Stimulated activated CD4-positive, alpha-beta T cell treated with anti-CD3 and anti-CD28 coated beads, Interleukin-12 subunit alpha, Interleukin-12 subunit beta, amount 100 ng/mL, for 48 hours (primary cell): ENCODE measurements around the gene PTPRJ.

Source experiments
- DNase-seq, 3 donors: peaks; one replicate each; pipeline ENCODE4 v3.0.0-alpha.2; 2020; ENCODE audit warnings: low read depth in 2 of 3, low spot score in 1 of 3

The PTPRJ gene

GRCh38 chr11:47967577-47968525, 12.5 kb upstream of the PTPRJ start:
- DNase-seq: no peak

GRCh38 chr11:47969401-47969800, 11.0 kb upstream of the PTPRJ start:
- DNase-seq: no peak

- DNase-seq: no peak
Measured at GRCh38 chr11:47971501-47971900, 8.9 kb upstream of the PTPRJ start.

DNA sequence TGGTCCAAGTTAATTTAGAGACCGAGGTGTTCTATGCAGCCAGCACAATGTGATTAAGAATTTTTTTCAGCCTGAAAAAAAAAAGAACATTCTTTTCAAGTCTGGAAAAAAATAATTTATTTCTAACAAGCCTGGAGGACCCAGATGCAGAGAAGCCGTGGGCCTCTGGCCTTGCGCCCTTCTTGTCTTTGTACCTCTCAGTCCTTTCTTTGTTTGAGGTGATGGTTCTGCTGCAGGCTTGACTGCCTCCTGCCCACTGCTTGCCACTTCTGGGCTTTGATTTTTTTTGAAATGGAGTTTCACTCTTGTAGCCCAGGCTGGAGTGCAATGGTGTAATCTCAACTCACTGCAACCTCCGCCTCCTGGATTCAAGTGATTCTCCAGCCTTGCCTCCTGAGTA, 7.2 kb upstream of the PTPRJ start:
- no peak for DNase-seq

DNA sequence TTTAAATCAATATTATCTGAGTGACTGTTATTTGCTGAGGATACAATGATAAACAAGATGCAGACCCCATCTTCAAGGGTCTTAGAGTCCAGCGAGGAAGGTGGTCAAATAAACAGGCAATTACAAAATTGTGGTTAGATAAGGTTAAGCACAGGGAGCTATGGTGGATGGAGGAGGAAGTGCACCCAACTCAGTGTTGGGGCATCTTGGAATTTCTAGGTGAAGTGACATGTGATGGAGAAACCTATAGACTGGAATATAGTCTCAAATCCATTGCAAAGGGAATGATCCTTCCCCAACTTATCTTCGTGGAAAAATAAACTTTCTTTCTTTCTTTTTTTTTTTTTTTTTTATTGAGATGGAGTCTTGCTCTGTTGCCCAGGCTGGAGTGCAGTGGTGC, 3.4 kb upstream of the PTPRJ start:
- no peak for DNase-seq

- DNase-seq: no peak
Measured at GRCh38 chr11:47977623-47978022, 2.7 kb upstream of the PTPRJ start.

GRCh38 chr11:47979378-47980087, 826 bp upstream of the PTPRJ start:
- DNase-seq: no peak

GRCh38 chr11:47980907-47981621, 705 bp downstream of the PTPRJ start:
- peak in 1 of 3 donors; percentile 24 for DNase-seq

GRCh38 chr11:47981667-47982404, 1.5 kb downstream of the PTPRJ start:
- no peak for DNase-seq

DNA sequence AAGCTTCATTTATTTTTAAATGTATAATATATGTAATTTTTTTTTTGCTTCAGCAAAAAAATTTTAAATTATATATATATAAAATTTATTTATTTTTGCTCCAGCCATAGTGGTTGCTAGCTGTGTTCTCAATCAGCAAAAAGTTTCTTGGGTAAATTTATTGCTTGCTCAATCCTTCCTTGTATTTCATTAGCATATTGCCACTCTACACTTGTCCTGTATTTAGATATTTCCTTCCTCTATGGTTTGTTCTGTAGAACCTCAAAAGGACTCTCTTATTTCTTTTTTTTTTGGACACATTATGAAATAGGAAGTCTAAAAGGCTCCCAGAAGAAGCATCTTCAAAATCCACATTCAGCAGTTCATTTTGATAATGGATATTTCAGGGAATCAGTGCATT, 2.3 kb downstream of the PTPRJ start:
- no peak for DNase-seq

DNA sequence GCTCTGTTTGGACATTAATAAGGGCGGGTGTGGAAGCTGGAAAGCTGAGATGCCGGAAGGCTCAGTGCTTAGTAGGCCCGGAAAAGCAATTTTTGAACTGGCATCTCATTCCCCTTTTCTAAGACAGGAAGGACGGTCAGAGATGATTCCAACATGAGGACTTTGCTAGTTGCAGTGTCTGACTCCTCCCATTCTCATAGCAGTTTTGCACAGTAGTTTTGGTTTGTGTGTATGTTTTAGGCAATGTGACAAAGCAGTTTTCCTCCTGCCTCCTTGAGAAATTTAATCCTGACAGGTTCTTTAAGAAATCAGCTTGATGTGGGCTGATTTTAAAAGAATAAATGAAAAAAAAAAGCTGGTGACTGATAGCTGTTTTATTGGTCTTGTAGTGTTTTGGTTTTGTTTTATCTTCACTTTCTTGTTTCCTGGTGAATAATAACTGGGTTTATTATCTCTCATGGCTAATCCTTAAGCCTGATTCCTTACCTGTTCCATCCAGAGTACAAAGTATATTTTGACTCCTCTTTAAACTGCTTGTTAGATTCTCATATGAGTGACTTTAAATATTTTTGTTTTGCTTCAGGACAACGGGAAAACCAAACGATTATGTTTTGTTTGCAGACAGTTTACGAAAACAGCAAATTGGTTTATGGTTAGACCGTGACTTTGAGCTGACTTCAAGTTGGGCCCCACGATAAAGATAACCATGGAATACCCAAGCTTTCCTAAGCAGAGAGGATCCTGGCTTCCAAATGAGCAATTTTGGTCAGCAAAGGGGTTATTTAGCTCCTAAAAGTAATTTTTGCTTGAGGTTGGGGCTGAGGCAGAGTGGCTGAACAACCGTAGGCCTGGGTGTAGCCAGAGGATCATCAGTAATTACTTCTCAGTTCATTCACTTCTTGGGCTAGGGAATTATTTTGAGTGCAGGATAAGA, 3.4 kb downstream of the PTPRJ start:
- DNase-seq: no peak

GRCh38 chr11:47986219-47986618, 5.9 kb downstream of the PTPRJ start:
- DNase-seq: no peak

DNA sequence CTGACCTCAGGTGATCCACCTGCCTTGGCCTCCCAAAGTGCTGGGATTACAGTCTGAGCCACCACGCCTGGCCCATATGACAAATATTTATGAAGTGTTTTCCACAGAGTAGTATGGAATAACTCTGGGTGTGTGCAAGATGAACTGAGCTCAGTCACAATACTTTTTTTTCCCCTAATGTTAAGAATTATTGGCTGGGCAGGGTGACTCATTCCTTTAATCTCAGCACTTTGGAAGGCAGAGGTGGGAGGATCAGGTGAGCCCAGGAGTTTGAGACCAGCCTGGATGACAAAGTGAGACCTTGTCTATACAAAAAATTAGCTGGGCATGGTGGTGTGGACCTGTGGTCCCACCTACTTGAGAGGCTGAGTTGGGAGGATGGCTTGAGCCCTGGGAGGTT, 6.4 kb downstream of the PTPRJ start:
- DNase-seq: no peak

DNA sequence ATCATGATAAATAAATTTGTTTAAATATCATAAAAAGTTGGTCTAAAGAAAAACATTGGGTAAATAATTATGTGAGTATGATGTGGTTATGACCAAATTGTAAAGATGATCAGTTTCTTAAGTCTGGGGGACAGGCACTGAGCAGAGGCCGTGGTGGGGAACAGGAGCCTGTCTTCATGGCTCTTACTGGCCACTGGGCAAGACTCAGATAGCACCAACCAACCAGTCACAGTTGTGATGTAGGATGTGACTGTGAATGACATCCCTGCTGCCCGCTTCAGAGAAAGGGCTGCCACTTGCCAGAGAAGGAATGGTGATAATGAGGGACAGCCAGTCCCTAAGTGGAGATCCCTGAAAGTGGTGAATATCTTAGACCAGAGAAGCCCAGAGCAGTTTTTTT, 7.0 kb downstream of the PTPRJ start:
- no peak for DNase-seq

GRCh38 chr11:47987781-47988180, 7.4 kb downstream of the PTPRJ start:
- DNase-seq: no peak

- no peak for DNase-seq
Measured at GRCh38 chr11:47989779-47990178, 9.4 kb downstream of the PTPRJ start.

GRCh38 chr11:47991266-47991830, 11.0 kb downstream of the PTPRJ start:
- DNase-seq: no peak

- DNase-seq: no peak
Measured at GRCh38 chr11:47991894-47992293, 11.5 kb downstream of the PTPRJ start.

DNA sequence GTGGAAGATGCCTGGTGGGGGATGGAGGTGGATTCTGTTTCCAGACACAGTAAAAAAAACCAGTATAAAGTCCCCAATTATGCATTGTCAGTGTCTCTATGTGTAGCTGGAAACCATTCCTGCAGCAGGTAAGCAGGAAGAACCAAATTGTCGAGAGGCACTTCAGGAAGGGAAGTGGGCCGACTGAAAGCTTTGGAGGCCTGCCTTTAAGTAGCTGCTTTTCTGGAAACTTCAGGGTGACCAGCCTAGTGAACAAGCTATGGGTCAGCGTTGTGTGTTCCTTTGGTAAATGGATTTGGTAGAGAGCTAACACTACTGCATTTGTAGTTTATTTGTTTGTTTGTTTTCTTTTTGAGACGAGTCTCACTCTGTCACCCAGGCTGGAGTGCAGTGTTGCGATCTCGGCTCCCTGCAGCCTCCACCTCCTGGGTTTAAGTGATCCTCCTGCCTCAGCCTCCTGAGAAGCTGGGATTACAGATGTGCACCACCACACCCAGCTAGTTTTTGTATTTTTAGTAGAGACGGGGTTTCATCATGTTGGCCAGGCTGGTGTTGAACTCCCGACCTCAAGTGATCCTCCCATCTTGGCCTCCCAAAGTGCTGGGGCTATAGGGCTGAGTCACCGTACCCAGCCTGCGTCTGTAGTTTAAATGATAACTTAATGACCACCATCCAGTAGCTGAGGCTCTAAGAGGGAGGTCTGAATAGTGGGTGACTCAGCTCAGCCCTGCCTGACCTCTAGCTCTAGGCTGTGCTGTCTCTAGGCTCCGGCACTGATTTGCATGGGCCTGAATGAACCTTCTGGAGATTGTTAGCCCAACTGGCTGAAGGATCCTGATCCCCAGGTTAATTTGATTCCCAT, 12.8 kb downstream of the PTPRJ start:
- DNase-seq: no peak
